ENCODE results near the gene SYCE1. TPM values are rescaled to one million over a fixed set of nuclear protein-coding genes. Genes with fewer than 3 reads are reported as not detected.

The SYCE1 gene
- total and polyA plus RNA-seq, 2 of the 4 experiments (the other 2 are of a cell fraction): not detected

DNA sequence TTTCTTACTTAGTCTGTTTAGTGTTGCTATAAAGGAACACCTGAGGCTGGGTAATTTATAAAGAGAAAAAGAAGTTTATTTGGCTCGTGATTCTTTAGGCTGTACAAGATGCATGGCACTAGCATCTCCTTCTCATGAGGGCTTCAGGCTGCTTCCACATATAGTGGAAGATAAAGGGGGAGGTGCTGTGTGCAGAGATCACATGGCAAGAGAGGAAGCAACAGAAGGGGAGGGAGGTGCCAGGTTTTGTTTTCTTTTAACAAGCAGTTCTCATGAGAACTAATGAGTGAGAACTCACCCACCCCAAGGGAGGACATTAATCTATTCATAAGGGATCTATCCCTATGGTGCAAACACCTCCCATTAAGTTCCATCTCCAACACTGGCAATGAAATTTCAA, 20.9 kb downstream of the SYCE1 start:
- Histone ChIP-seq H2BK15ac (ENCODE audit: low read depth, low read length) (no peak overlapping the region), H3K9me3 (ENCODE audit: control insufficient read depth, insufficient read depth, low read length) (peaks cover 5% of the 10 kb centered on the region; the same call in 1 of the 2 replicates), H2AK9ac (replicated peaks; ENCODE audit: low read depth, low read length, poor library complexity) (no peak overlapping the region), H3K79me1 (ENCODE audit: low read depth in 1 of 2, low read length in 2 of 2) (no peaks in the 10 kb centered on the region), H3K56ac (ENCODE audit: extremely low read depth, insufficient read depth, low read length) (no peak overlapping the region), H3K9ac (ENCODE audit: low read depth, low read length) (no peak overlapping the region), H3K27ac (ENCODE audit: insufficient read depth, low read length) (no peak overlapping the region), H3K9me1 (ENCODE audit: insufficient read depth, low read length) (no peaks in the 10 kb centered on the region), H2BK120ac (ENCODE audit: low read depth, low read length) (no peak overlapping the region), H2BK5ac (ENCODE audit: low read depth, low read length, poor library complexity, severe bottlenecking) (no peak overlapping the region), H3K4me2 (ENCODE audit: low read depth, low read length) (no peak overlapping the region), H4K5ac (ENCODE audit: low read depth, low read length) (no peak overlapping the region), H4K8ac (ENCODE audit: low read depth in 2 of 2, low read length in 2 of 2) (no peak overlapping the region), H3K23ac (ENCODE audit: low read depth, low read length) (no peak overlapping the region), H3K4me1 (ENCODE audit: control insufficient read depth, insufficient read depth, low read length) (no peaks in the 10 kb centered on the region), H3K18ac (ENCODE audit: low read depth, low read length) (no peak overlapping the region), H4K91ac (ENCODE audit: insufficient read depth, low read depth, low read length) (no peak overlapping the region), H2AFZ (replicated peaks; ENCODE audit: low read length, poor library complexity) (no peak overlapping the region), H2BK20ac (ENCODE audit: low read depth, low read length) (no peak overlapping the region), H3K14ac (replicated peaks; ENCODE audit: low read depth, low read length) (no peak overlapping the region), H2AK5ac (ENCODE audit: low read depth, low read length) (no peak overlapping the region), H3K4me3 (ENCODE audit: insufficient read depth, low read depth, low read length) (no peak overlapping the region), H3K27me3 (ENCODE audit: control insufficient read depth, insufficient read depth, low read length) (no peaks in the 10 kb centered on the region), H3K36me3 (ENCODE audit: control insufficient read depth, insufficient read depth, low read length) (no peaks in the 10 kb centered on the region), H3K4ac (ENCODE audit: low read depth, low read length) (no peak overlapping the region), H4K20me1 (ENCODE audit: insufficient read depth, low read length) (no peaks in the 10 kb centered on the region)
- dilution Hi-C loops (cut with HindIII; ENCODE audit: low sequenced_read_pairs, unreplicated experiment): no loop called here
- no TSS peak for BruUV-seq (replicated peaks)
- in situ Hi-C loops (cut with MboI; ENCODE audit: low sequenced_read_pairs): no loop called here
- ATAC-seq (ENCODE audit: low read depth) (no peak), DNase-seq (no peak)
- ChIA-PET POLR2A (ENCODE audit: unreplicated experiment) (no interaction called here), CTCF (no interaction called here)
- intact Hi-C loops (cut with micrococcal nuclease): no loop called here
- TF ChIP-seq RAD21 (IDR thresholded peaks at IDR 0.05; ENCODE audit: low read length) (no peak), POLR2A (IDR thresholded peaks at IDR 0.05; ENCODE audit: low read depth, low read length) (no peak), RCOR1 (IDR thresholded peaks at IDR 0.05; ENCODE audit: insufficient replicate concordance, low read length) (no peak), MAFK (IDR thresholded peaks at IDR 0.05; ENCODE audit: low read depth, low read length) (no peak), MXI1 (IDR thresholded peaks at IDR 0.05; ENCODE audit: borderline replicate concordance, low read depth, low read length) (no peak), RFX5 (IDR thresholded peaks at IDR 0.05; ENCODE audit: low read depth, low read length) (no peak), CEBPB (IDR thresholded peaks at IDR 0.05; ENCODE audit: low read depth, low read length) (no peak), BHLHE40 (IDR thresholded peaks at IDR 0.05; ENCODE audit: low read depth, low read length) (no peak), SMC3 (IDR thresholded peaks at IDR 0.05; ENCODE audit: low read depth, low read length) (no peak), FOS (IDR thresholded peaks at IDR 0.05; ENCODE audit: low read depth, low read length) (no peak), MAZ (IDR thresholded peaks at IDR 0.05; ENCODE audit: borderline replicate concordance, low read depth, low read length) (no peak)
- TF ChIP-seq, protein P1, sequence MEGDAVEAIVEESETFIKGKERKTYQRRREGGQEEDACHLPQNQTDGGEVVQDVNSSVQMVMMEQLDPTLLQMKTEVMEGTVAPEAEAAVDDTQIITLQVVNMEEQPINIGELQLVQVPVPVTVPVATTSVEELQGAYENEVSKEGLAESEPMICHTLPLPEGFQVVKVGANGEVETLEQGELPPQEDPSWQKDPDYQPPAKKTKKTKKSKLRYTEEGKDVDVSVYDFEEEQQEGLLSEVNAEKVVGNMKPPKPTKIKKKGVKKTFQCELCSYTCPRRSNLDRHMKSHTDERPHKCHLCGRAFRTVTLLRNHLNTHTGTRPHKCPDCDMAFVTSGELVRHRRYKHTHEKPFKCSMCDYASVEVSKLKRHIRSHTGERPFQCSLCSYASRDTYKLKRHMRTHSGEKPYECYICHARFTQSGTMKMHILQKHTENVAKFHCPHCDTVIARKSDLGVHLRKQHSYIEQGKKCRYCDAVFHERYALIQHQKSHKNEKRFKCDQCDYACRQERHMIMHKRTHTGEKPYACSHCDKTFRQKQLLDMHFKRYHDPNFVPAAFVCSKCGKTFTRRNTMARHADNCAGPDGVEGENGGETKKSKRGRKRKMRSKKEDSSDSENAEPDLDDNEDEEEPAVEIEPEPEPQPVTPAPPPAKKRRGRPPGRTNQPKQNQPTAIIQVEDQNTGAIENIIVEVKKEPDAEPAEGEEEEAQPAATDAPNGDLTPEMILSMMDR (conservative IDR thresholded peaks at IDR 0.05; ENCODE audit: low read depth, low read length): no peak
- WGBS, 2 experiments (ENCODE audit: extremely low coverage in 2 of 2, insufficient read length in 1 of 2): no CpG with 5 or more reads among the region's 1 CpG
